Chondrocyte (in vitro differentiated cells): ENCODE results near the gene SPDYC. TPM values are rescaled to one million over a fixed set of nuclear protein-coding genes. Genes with fewer than 3 reads are reported as not detected.
A peak's percentile ranks its signal among the peaks of the same experiment; 100 is the strongest.
"Not testable (repeated sequence)": the region's sequence is repeated elsewhere in the genome, so short reads cannot be mapped to it uniquely, and the experiment has no call there.

Experiments used
- DNase-seq: peaks from one replicate; pipeline ENCODE4 v3.0.0; 2021; ENCODE audit warnings: mixed read lengths, low spot score
- H3K27ac Mint-ChIP-seq: one replicate; pipeline ENCODE4 v1.8.0; 2021; ENCODE audit warnings: mild to moderate bottlenecking, moderate library complexity, mixed read lengths; ENCODE audit not compliant: unreplicated experiment
- H3K27me3 Mint-ChIP-seq: 2 replicates; pipeline ENCODE4 v1.8.0; 2021; ENCODE audit warnings: low read depth, mixed read lengths
- H3K36me3 Mint-ChIP-seq: 2 replicates; pipeline ENCODE4 v1.8.0; 2021; ENCODE audit warnings: low read depth, mixed read lengths
- H3K4me1 Mint-ChIP-seq: 2 replicates; pipeline ENCODE4 v1.8.0; 2021; ENCODE audit warnings: low read depth, mild to moderate bottlenecking, mixed read lengths
- H3K4me3 Mint-ChIP-seq: one replicate; pipeline ENCODE4 v1.8.0; 2021; ENCODE audit warnings: mild to moderate bottlenecking, moderate library complexity, mixed read lengths; ENCODE audit not compliant: unreplicated experiment
- H3K9me3 Mint-ChIP-seq: 2 replicates; pipeline ENCODE4 v1.8.0; 2021; ENCODE audit warnings: low read depth, mixed read lengths
- CTCF ChIP-seq: fragments of 200-600 bp; sonication (generic); IDR thresholded peaks from 2 replicates; pipeline ENCODE4 v1.5.0; 2021; ENCODE audit warnings: antibody characterized with exemption, mild to moderate bottlenecking, moderate library complexity
- total RNA-seq: library from RNA; stranded (reverse); gene quantifications from 3 replicates; pipeline ENCODE4 v1.2.1, GENCODE V29; 2021

The SPDYC gene
- total RNA-seq, 1 donor from 2014 or later: not detected

GRCh38 chr11:65166893-65167292 is 3.1 kb upstream of the SPDYC start:
- no peak overlapping the region for H3K27ac Mint-ChIP-seq
- no peak for DNase-seq
- H3K4me3 Mint-ChIP-seq: no peak overlapping the region

GRCh38 chr11:65167656-65168055 is 2.4 kb upstream of the SPDYC start:
- H3K36me3 Mint-ChIP-seq: no peaks in the 10 kb centered on the region
- H3K27ac Mint-ChIP-seq: no peak overlapping the region
- no peak for DNase-seq
- H3K4me1 Mint-ChIP-seq: peaks cover 8% of the 10 kb centered on the region
- H3K4me3 Mint-ChIP-seq: no peak overlapping the region
- H3K9me3 Mint-ChIP-seq: no peaks in the 10 kb centered on the region
- TF ChIP-seq CTCF: no peak
- H3K27me3 Mint-ChIP-seq: no peaks in the 10 kb centered on the region

More at GRCh38 chr11:65166893-65167292, 3.1 kb upstream of the SPDYC start:
- Mint-ChIP-seq H3K27me3 (no peaks in the 10 kb centered on the region), H3K36me3 (no peaks in the 10 kb centered on the region), H3K9me3 (no peaks in the 10 kb centered on the region), H3K4me1 (peaks cover 8% of the 10 kb centered on the region)
- TF ChIP-seq CTCF: no peak

- Mint-ChIP-seq H3K4me1 (peaks cover 8% of the 10 kb centered on the region), H3K4me3 (no peak overlapping the region), H3K27ac (peak overlapping the region; percentile 95), H3K9me3 (no peaks in the 10 kb centered on the region), H3K36me3 (no peaks in the 10 kb centered on the region), H3K27me3 (no peaks in the 10 kb centered on the region)
- DNase-seq: no peak
- no peak for TF ChIP-seq CTCF
Observed at GRCh38 chr11:65169164-65169641, 830 bp upstream of the SPDYC start.

GRCh38 chr11:65172600-65172999 is 2.6 kb downstream of the SPDYC start:
- DNase-seq: no peak
- no peaks in the 10 kb centered on the region for H3K9me3 Mint-ChIP-seq
- H3K27ac Mint-ChIP-seq: no peak overlapping the region
- no peaks in the 10 kb centered on the region for H3K27me3 Mint-ChIP-seq
- no peak for TF ChIP-seq CTCF
- peaks cover 8% of the 10 kb centered on the region for H3K4me1 Mint-ChIP-seq
- H3K36me3 Mint-ChIP-seq: no peaks in the 10 kb centered on the region
- no peak overlapping the region for H3K4me3 Mint-ChIP-seq

GRCh38 chr11:65174571-65175010 is 4.6 kb downstream of the SPDYC start:
- H3K36me3 Mint-ChIP-seq, H3K9me3 Mint-ChIP-seq, H3K27ac Mint-ChIP-seq, DNase-seq, H3K4me3 Mint-ChIP-seq, H3K27me3 Mint-ChIP-seq, H3K4me1 Mint-ChIP-seq: not testable (repeated sequence)

GRCh38 chr11:65180877-65181568 is 11.0 kb downstream of the SPDYC start:
- no peak for DNase-seq
- Mint-ChIP-seq H3K27ac (peak overlapping the region; percentile 49), H3K4me3 (peak overlapping the region; percentile 84), H3K27me3 (no peaks in the 10 kb centered on the region), H3K4me1 (peaks cover 17% of the 10 kb centered on the region), H3K36me3 (peaks cover 3% of the 10 kb centered on the region), H3K9me3 (no peaks in the 10 kb centered on the region)
- TF ChIP-seq CTCF: peak; percentile 77
